Lower lobe of right lung (tissue), 2 donors: ENCODE data around the gene ZNF710. TPM values are rescaled to one million over a fixed set of nuclear protein-coding genes. Genes with fewer than 3 reads are reported as not detected.

Experiments
- ATAC-seq, 2 donors: fragments of 200-7000 bp; cut with Tn5 transposase; one replicate each; pipeline ENCODE4 v1.9.1; 2020 to 2022; ENCODE audit warnings: mild to moderate bottlenecking in 2 of 2, moderate library complexity in 2 of 2
- DNase-seq: peaks from one replicate; pipeline ENCODE4 v3.0.0-alpha.2; 2020
- H3K27ac ChIP-seq: fragments of 200-600 bp; one replicate; pipeline ENCODE4 v1.8.0; 2022
- H3K27me3 ChIP-seq: fragments of 200-600 bp; one replicate; pipeline ENCODE4 v1.8.0; 2022; ENCODE audit warnings: low read depth
- H3K36me3 ChIP-seq: fragments of 200-600 bp; one replicate; pipeline ENCODE4 v1.8.0; 2022; ENCODE audit warnings: mild to moderate bottlenecking
- H3K4me1 ChIP-seq: fragments of 200-600 bp; one replicate; pipeline ENCODE4 v1.8.0; 2022
- H3K4me3 ChIP-seq: fragments of 200-600 bp; one replicate; pipeline ENCODE4 v1.8.0; 2022; ENCODE audit warnings: mild to moderate bottlenecking
- H3K9me3 ChIP-seq: fragments of 200-600 bp; one replicate; pipeline ENCODE4 v1.8.0; 2022
- CTCF ChIP-seq: fragments of 200-600 bp; IDR thresholded peaks from one replicate; pipeline ENCODE4 v1.8.0; 2022; ENCODE audit warnings: antibody characterized with exemption, mild to moderate bottlenecking
- intact Hi-C: fragments of 100-400 bp; cut with DNase I; formaldehyde crosslinking; loops from one replicate; pipeline ENCODE4 v1.11.0; 2022
- total RNA-seq: library from RNA; stranded (reverse); fragmentation: NEBNext Ultra II Directional; extraction: Animal tissue kit (Norgen Biotek cat#: 25700); gene quantifications from one replicate; pipeline ENCODE4 v1.2.1, GENCODE V29; 2021
- donor health status: DM: no; HTN: yes; CAD: no; lungs with severe emphysema.

ZNF710 gene
- total RNA-seq, 1 donor from 2014 or later, result 50.7 TPM

GRCh38 chr15:90078965-90079364 lies 77.8 kb downstream of the ZNF710 start:
- Histone ChIP-seq H3K27me3 (no peaks in the 10 kb centered on the region), H3K4me3 (no peak overlapping the region), H3K9me3 (no peaks in the 10 kb centered on the region), H3K4me1 (peaks cover 13% of the 10 kb centered on the region), H3K36me3 (peaks cover 92% of the 10 kb centered on the region), H3K27ac (no peak overlapping the region)
- DNase-seq (no peak), ATAC-seq (no peak)
- TF ChIP-seq CTCF, result no peak
- intact Hi-C loops, result no loop called here

- DNase-seq (no peak), ATAC-seq (peak in 1 of 2 donors; percentile 2)
- H3K27ac ChIP-seq, result peak overlapping the region; percentile 2
- no peaks in the 10 kb centered on the region for H3K27me3 ChIP-seq
- peaks cover 92% of the 10 kb centered on the region for H3K36me3 ChIP-seq
- H3K4me3 ChIP-seq, result no peak overlapping the region
- peaks cover 13% of the 10 kb centered on the region for H3K4me1 ChIP-seq
- intact Hi-C loops, result loop anchor here (10.0 kb wide), 1 partner anchor 185 kb away; the partner anchor contains the start of gene AP3S2
- no peaks in the 10 kb centered on the region for H3K9me3 ChIP-seq
- TF ChIP-seq CTCF, result no peak
These were observed 78.7 kb downstream of the ZNF710 start for GRCh38 chr15:90079619-90080457.

GRCh38 chr15:90080458-90080755 lies 79.3 kb downstream of the ZNF710 start:
- Histone ChIP-seq H3K27ac (peak overlapping the region; percentile 2), H3K4me1 (peaks cover 13% of the 10 kb centered on the region), H3K36me3 (peaks cover 92% of the 10 kb centered on the region), H3K27me3 (no peaks in the 10 kb centered on the region), H3K4me3 (no peak overlapping the region), H3K9me3 (no peaks in the 10 kb centered on the region)
- intact Hi-C loops, result loop anchor here (10.0 kb wide), 1 partner anchor 186 kb away; the partner anchor contains the start of gene AP3S2
- TF ChIP-seq CTCF, result no peak
- DNase-seq (no peak), ATAC-seq (no peak)

GRCh38 chr15:90080818-90081393 lies 79.8 kb downstream of the ZNF710 start:
- intact Hi-C loops, result loop anchor here (10.0 kb wide), 1 partner anchor 186 kb away; the partner anchor contains the start of gene AP3S2
- Histone ChIP-seq H3K27me3 (no peaks in the 10 kb centered on the region), H3K9me3 (no peaks in the 10 kb centered on the region), H3K36me3 (peaks cover 88% of the 10 kb centered on the region), H3K27ac (peak overlapping the region; percentile 21), H3K4me1 (peaks cover 13% of the 10 kb centered on the region), H3K4me3 (no peak overlapping the region)
- TF ChIP-seq CTCF, result no peak
- DNase-seq, result no peak
- ATAC-seq, result peak in 1 of 2 donors; percentile 5

- Histone ChIP-seq H3K27ac (peak overlapping the region; percentile 53), H3K9me3 (no peaks in the 10 kb centered on the region), H3K4me1 (peaks cover 13% of the 10 kb centered on the region), H3K36me3 (peaks cover 83% of the 10 kb centered on the region), H3K4me3 (no peak overlapping the region), H3K27me3 (no peaks in the 10 kb centered on the region)
- DNase-seq (no peak), ATAC-seq (no peak)
- TF ChIP-seq CTCF, result no peak
- intact Hi-C loops, result loop anchor here (10.0 kb wide), 1 partner anchor 187 kb away; the partner anchor contains the start of gene AP3S2
These were observed 81.1 kb downstream of the ZNF710 start for GRCh38 chr15:90082140-90082715.
